Naive B cell (primary cell): ENCODE results near the gene CYP51A1. TPM values are rescaled to one million over a fixed set of nuclear protein-coding genes. Genes with fewer than 3 reads are reported as not detected.
"Not testable (repeated sequence)": the region's sequence is repeated elsewhere in the genome, so short reads cannot be mapped to it uniquely, and the experiment has no call there.

Experiments
- ATAC-seq, 2 donors: fragments of 150-1000 bp; cut with Tn5 transposase; 2 replicates each; pipeline ENCODE4 v1.10.0; 2021; ENCODE audit warnings: low read depth in 2 of 2, mild to moderate bottlenecking in 2 of 2, moderate library complexity in 2 of 2
- DNase-seq: peaks from one replicate; pipeline ENCODE4 v3.0.0; 2022
- H3K27ac Mint-ChIP-seq, 6 donors: one replicate each; pipeline ENCODE4 v1.8.0; 2020 to 2022; ENCODE audit warnings: mild to moderate bottlenecking in 6 of 6, mixed read lengths in 6 of 6, moderate library complexity in 5 of 6, inconsistent platforms in 2 of 6
- H3K27me3 Mint-ChIP-seq, 3 donors: one replicate each; pipeline ENCODE4 v1.8.0; 2021 to 2022; ENCODE audit warnings: mixed read lengths in 3 of 3, mild to moderate bottlenecking in 1 of 3
- H3K36me3 Mint-ChIP-seq, 2 donors: one replicate each; pipeline ENCODE4 v1.8.0; 2020 to 2022; ENCODE audit warnings: mixed read lengths in 2 of 2, inconsistent platforms in 1 of 2, mild to moderate bottlenecking in 1 of 2
- H3K4me1 Mint-ChIP-seq, 3 donors: one replicate each; pipeline ENCODE4 v1.8.0; 2020 to 2022; ENCODE audit warnings: mixed read lengths in 3 of 3, inconsistent platforms in 1 of 3, mild to moderate bottlenecking in 1 of 3, moderate library complexity in 1 of 3
- H3K4me3 Mint-ChIP-seq, 8 donors: one replicate each; pipeline ENCODE4 v1.8.0; 2020 to 2022; ENCODE audit warnings: mild to moderate bottlenecking in 8 of 8, mixed read lengths in 8 of 8, moderate library complexity in 8 of 8, inconsistent platforms in 2 of 8
- H3K9me3 Mint-ChIP-seq, 7 donors: one replicate each; pipeline ENCODE4 v1.8.0; 2020 to 2022; ENCODE audit warnings: mixed read lengths in 7 of 7, mild to moderate bottlenecking in 5 of 7, inconsistent platforms in 2 of 7, moderate library complexity in 1 of 7
- polyA plus RNA-seq, 6 donors: library from polyadenylated mRNA; unstranded; fragments of 300-500 nt; fragmentation: Illumina TruSeq; gene quantifications; one replicate each; pipeline ENCODE4 v1.2.3, GENCODE V29; 2021; ENCODE audit warnings: low read depth in 6 of 6

The CYP51A1 gene
- polyA plus RNA-seq, 6 donors from 2014 or later, result 9.1 to 28.8 (median 15.6) TPM

DNA sequence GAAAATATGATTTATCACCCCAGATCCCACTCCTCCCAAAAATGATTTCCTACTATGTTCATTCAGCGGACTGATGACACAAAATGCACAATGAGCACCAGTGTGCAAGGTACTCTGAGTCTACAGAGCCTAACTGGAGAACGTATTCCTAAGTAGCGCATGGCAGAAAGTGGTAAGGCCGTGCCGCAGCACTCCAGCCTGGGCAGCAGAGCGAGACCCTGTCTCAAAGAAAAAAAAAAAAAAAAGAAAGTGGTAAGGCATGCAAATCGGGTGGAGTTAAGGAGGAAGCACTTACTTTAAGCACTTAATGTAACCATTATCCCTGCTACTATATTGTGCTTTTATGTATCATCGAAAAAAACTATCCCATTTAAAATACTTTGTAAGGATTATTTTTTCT lies 25.5 kb downstream of the CYP51A1 start:
- Mint-ChIP-seq H3K4me1 (peaks cover 0 to 12% (median 9%) of the 10 kb centered on the region in 3 donors), H3K36me3 (peaks cover 12 to 13% of the 10 kb centered on the region in 2 donors), H3K4me3 (no peak overlapping the region), H3K27ac (peak overlapping the region in 2 of 6 donors; percentile 61 to 83), H3K27me3 (no peaks in the 10 kb centered on the region), H3K9me3 (no peaks in the 10 kb centered on the region)
- ATAC-seq, result peak; percentile 37 to 42
- no peak for DNase-seq

DNA sequence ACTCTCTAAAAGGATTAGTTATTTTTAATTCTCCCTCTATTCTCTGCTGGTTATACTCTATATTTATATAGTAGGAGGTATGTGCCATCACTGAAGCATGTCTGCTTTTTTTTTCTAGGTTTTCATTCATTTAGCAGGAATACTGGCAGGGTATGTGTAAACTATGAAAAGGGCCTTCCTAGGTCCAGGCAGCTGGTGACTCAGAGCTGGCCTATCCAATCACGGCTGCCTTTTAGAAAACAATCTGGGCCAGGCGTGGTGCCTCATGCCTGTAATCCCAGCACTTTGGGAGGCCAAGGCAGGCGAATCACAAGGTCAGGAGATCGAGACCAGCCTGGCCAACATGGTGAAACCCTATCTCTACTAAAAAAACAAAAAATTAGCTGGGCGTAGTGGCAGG lies 31.4 kb downstream of the CYP51A1 start:
- H3K4me1 Mint-ChIP-seq, H3K9me3 Mint-ChIP-seq, H3K27me3 Mint-ChIP-seq, DNase-seq, ATAC-seq, H3K4me3 Mint-ChIP-seq: not testable (repeated sequence)
- Mint-ChIP-seq H3K27ac (peak overlapping the region in 1 of 6 donors; percentile 55), H3K36me3 (peaks cover 32% of the 10 kb centered on the region in 2 donors)

DNA sequence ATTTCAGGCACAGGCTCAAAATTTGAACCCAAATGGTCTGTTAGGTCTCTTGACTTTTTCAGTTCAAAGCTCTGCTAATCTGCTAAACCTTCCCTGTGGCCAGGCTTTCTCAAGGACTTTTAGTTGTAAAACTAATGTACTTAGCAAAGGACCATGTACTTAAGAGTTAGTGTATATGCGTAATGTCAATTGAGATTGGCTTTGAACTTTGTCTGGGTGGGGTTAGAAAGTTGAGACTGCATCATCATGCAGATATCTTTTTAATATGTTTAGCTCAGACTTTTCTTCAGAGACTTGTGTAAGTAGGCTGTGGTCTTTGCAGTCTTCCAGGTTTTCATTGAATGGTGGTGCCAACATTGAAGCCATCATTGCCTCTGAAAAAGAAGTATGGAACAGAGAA lies 33.7 kb downstream of the CYP51A1 start:
- Mint-ChIP-seq H3K4me1 (no peaks in the 10 kb centered on the region), H3K27ac (no peak overlapping the region)

DNA sequence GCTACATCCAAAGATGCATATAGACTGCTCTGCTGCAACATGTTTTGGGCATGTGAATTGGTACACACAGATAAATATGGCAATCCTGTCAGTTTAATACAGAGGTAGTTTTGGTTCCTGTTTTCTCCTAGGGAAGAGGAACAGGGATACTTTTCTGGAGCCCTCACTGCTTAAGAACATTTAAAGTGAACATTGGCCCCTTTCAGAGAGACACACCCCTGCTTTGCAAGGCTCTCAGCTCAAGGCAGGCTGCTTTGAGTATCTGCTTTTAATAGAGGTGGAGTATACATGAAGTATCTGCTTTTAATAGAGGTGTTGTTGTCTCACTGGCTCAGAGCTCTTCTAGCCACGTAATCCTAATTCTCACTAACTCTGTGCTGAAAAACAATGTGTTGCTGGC lies 38.9 kb downstream of the CYP51A1 start:
- peak overlapping the region in 1 of 6 donors; percentile 32 for H3K27ac Mint-ChIP-seq
- DNase-seq (no peak), ATAC-seq (no peak)
- H3K27me3 Mint-ChIP-seq, result no peaks in the 10 kb centered on the region
- H3K36me3 Mint-ChIP-seq, result peaks cover 35 to 39% of the 10 kb centered on the region in 2 donors
- H3K9me3 Mint-ChIP-seq, result peaks cover 0 to 1% (median 0%) of the 10 kb centered on the region in 7 donors
- no peaks in the 10 kb centered on the region for H3K4me1 Mint-ChIP-seq
- no peak overlapping the region for H3K4me3 Mint-ChIP-seq

More for the DNA sequence above, 33.7 kb downstream of the CYP51A1 start:
- Mint-ChIP-seq H3K9me3 (no peaks in the 10 kb centered on the region), H3K27me3 (no peaks in the 10 kb centered on the region), H3K36me3 (peaks cover 41 to 44% of the 10 kb centered on the region in 2 donors), H3K4me3 (no peak overlapping the region)
- ATAC-seq, result no peak
- no peak for DNase-seq

DNA sequence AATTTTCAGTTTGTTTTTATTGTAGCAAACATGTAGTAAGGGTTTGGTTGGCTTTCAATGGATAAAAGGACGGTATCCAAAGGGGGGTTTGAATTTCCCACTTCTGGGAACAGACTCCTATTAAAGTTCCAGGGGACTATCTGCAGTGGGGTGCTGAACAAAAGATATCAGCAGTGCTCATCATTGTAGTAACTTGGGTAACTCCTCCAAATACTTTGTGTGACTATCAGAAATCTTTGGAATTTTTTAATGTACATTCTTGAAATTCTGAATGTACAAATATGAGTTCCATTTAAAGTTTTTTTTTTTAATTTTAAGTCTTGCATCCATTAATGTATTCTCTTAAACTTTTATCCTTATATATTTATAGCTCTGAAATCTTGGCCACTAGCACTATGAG lies 42.1 kb downstream of the CYP51A1 start:
- H3K36me3 Mint-ChIP-seq, result peaks cover 35 to 41% of the 10 kb centered on the region in 2 donors
- no peak overlapping the region for H3K27ac Mint-ChIP-seq

DNA sequence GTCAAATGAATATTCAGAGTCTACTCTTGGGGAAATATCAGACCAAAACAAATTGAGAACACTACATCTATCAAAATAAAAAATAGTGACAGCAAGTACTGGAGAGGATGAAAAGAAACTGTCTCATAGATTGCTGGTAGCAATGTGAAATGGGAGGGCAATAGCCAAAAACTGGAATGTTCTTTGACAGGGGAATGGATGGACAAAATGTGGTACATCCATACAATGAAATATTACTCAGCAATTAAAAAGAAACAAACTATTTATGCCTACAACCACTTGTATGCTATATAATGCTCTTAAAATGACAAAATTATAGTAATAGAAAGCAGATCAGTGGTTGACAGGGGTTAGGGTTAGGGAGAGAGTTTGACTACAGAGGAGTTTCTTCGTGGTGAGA lies 46.0 kb downstream of the CYP51A1 start:
- H3K4me3 Mint-ChIP-seq, result no peak overlapping the region
- peaks cover 33 to 60% of the 10 kb centered on the region in 2 donors for H3K36me3 Mint-ChIP-seq
- H3K4me1 Mint-ChIP-seq, result no peaks in the 10 kb centered on the region
- H3K9me3 Mint-ChIP-seq, result peaks cover 0 to 3% (median 0%) of the 10 kb centered on the region in 7 donors
- H3K27me3 Mint-ChIP-seq, result no peaks in the 10 kb centered on the region
- ATAC-seq, result no peak
- no peak overlapping the region for H3K27ac Mint-ChIP-seq
- DNase-seq, result no peak

More for the DNA sequence above, 42.1 kb downstream of the CYP51A1 start:
- ATAC-seq (no peak), DNase-seq (no peak)
- Mint-ChIP-seq H3K4me1 (no peaks in the 10 kb centered on the region), H3K27me3 (no peaks in the 10 kb centered on the region), H3K4me3 (no peak overlapping the region), H3K9me3 (peaks cover 0 to 2% (median 0%) of the 10 kb centered on the region in 7 donors)

DNA sequence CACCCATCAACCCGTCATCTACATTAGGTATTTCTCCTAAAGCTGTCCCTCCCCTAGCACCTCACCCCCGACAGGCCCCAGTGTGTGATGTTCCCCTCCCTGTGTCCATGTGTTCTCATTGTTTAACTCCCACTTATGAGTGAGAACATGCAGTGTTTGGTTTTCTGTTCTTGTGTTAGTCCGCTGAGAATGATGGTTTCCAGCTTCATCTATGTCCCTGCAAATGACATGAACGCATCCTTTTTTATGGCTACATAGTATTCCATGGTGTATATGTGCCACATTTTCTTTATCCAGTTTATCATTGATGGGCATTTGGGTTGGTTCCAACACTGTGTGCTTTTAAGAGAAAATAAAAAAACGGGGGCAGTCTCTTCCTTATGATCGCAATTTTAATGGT lies 50.4 kb downstream of the CYP51A1 start:
- ATAC-seq, H3K27me3 Mint-ChIP-seq, H3K27ac Mint-ChIP-seq, H3K4me1 Mint-ChIP-seq, H3K4me3 Mint-ChIP-seq, DNase-seq, H3K9me3 Mint-ChIP-seq: not testable (repeated sequence)
- H3K36me3 Mint-ChIP-seq, result peaks cover 31 to 55% of the 10 kb centered on the region in 2 donors

DNA sequence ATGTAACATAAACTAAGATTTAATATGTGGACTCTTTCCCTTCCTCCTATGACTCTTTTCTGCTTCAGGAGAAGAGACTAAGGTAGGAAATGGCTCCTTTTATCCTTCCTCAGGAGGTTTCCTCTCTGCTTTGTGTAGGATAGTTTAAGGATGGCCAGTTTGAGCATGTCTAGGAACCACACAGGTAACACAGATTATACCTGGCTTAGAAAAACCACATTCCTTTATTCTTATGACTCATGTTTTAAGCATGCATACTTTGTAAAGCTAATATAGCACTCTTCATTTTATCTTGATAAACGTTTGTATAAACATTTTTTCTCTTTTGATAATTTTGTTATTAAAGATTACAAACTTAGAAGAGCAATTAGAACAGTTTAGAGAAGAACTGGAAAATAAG lies 57.8 kb downstream of the CYP51A1 start:
- Mint-ChIP-seq H3K27me3 (no peaks in the 10 kb centered on the region), H3K4me1 (no peaks in the 10 kb centered on the region), H3K9me3 (no peaks in the 10 kb centered on the region), H3K4me3 (peak overlapping the region in 1 of 8 donors; percentile 29), H3K36me3 (peaks cover 25 to 31% of the 10 kb centered on the region in 2 donors), H3K27ac (peak overlapping the region in 1 of 6 donors; percentile 81)
- DNase-seq (no peak), ATAC-seq (no peak)

DNA sequence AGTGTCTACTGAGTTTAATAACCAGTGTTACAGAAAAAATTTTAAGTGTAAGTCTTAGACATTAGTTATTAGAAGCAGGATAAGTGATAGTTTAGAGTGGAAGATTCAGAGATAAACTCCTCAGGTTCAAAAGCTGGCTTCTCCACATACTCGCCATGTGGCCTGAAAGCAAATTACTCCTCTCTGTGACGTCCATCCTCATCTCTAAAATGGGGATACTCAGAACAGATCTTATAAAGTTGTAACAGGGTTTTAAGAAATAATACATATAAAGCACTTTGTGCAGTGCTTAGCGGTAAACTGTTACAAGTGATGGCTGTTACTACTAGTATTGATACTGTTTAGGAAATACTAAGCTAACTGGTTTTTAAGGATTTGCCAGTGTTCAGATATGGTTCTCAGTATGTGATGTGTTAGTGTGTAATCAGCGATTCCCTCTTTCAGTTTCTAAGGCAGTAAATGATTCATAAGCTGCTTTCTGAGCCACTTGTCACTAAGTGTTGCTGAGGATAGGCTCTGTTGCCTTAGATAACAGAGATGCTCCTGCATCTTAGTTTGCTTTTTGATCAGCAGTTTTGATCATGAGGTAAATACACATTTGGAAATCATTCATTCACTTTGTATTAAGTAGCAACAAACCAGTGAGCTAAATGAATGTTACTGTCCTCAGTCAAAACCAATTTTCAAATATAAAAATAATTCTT lies 58.7 kb downstream of the CYP51A1 start:
- no peaks in the 10 kb centered on the region for H3K27me3 Mint-ChIP-seq
- peaks cover 25 to 39% of the 10 kb centered on the region in 2 donors for H3K36me3 Mint-ChIP-seq
- DNase-seq (no peak), ATAC-seq (no peak)
- H3K4me3 Mint-ChIP-seq, result no peak overlapping the region
- H3K9me3 Mint-ChIP-seq, result no peaks in the 10 kb centered on the region
- no peaks in the 10 kb centered on the region for H3K4me1 Mint-ChIP-seq
- H3K27ac Mint-ChIP-seq, result no peak overlapping the region

DNA sequence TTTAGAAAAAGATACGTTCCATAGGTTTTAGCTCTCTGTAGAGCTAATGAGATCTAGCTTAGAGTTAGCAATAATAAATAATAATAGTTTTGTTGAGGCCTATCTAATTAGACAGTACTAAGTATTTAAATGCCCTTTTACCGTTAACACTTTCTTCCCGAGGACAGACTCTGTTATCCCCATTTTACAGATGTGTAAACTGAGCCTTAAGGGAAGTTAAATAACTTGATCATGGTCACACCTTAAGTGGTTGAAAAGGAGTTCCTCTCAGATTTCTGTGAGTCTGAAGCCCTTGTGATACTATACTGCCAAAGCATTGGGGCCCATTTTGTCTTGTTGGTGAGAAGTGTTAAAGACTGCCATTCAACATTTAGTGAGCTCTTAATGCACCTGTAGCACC lies 61.6 kb downstream of the CYP51A1 start:
- DNase-seq (no peak), ATAC-seq (no peak)
- Mint-ChIP-seq H3K36me3 (peaks cover 29 to 30% of the 10 kb centered on the region in 2 donors), H3K27ac (no peak overlapping the region), H3K9me3 (no peaks in the 10 kb centered on the region), H3K4me1 (no peaks in the 10 kb centered on the region), H3K4me3 (no peak overlapping the region), H3K27me3 (no peaks in the 10 kb centered on the region)

DNA sequence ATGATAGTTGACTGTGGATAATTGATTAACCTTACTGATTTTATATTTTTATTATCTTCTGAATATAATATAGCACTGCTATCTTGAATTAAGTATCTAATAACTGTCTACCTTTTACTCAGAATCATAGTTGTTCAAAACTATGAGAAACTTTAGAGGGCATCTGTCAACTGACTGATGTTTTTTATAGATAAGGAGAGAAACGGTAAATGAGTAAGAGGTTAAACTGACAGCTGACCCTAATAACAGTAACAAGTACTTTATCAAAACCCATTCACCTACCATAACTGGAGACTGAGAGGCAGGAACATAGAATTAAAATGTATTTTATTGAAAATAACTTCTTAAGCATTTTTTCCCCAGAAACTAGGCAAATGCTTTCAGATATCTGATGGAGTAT lies 62.2 kb downstream of the CYP51A1 start:
- H3K4me1 Mint-ChIP-seq, result no peaks in the 10 kb centered on the region
- H3K4me3 Mint-ChIP-seq, result no peak overlapping the region
- H3K9me3 Mint-ChIP-seq, result no peaks in the 10 kb centered on the region
- no peaks in the 10 kb centered on the region for H3K27me3 Mint-ChIP-seq
- ATAC-seq (no peak), DNase-seq (no peak)
- H3K27ac Mint-ChIP-seq, result no peak overlapping the region
- peaks cover 35 to 36% of the 10 kb centered on the region in 2 donors for H3K36me3 Mint-ChIP-seq

DNA sequence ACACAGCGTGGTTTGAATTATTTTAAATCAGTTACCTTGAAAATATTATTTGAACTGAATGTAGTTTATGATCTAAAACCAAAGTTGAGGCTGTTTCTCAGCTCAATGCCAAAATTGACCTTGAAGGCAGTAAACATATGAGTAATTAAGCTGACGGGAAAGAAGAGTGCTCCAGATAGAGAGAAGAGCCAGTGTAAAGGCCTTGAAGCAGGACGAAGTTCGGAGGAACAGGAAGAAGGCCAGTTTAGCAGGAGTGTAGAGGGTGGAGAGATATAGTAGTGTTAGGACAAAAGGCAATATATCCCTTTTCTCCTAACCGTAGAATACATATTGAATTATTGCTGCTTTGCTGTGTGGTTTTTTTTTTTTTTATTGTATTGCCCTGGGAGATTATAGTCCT lies 63.2 kb downstream of the CYP51A1 start:
- H3K27ac Mint-ChIP-seq, result no peak overlapping the region
- no peak overlapping the region for H3K4me3 Mint-ChIP-seq
- no peaks in the 10 kb centered on the region for H3K9me3 Mint-ChIP-seq
- ATAC-seq (no peak), DNase-seq (no peak)
- H3K27me3 Mint-ChIP-seq, result no peaks in the 10 kb centered on the region
- H3K4me1 Mint-ChIP-seq, result no peaks in the 10 kb centered on the region
- peaks cover 38 to 42% of the 10 kb centered on the region in 2 donors for H3K36me3 Mint-ChIP-seq

DNA sequence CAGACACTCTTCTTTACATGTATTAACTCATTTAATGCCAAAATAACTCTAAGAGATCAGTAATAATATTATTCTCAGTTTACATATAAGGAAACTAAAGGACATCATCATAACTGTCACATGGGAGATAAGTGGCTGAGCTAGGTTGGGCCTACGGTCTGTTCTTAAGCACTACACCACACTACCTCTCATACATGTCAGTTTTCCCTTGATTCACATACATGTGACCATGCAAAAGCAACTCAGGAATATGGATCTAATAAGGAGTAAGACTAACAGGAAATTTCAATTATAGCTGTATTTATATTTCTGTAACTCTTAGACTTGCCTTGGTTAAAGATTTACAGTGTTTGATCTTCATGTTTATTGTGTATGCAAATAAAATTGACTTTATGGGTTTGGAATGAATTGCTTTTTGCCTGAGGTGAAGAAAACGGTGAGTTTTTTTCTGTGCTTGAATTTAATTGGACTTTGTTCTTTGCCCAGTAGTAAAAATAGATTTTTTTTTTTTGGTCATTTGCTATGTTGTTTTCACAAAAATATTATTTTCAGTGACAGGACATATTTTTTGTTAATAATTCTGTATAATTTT lies 69.7 kb downstream of the CYP51A1 start:
- H3K36me3 Mint-ChIP-seq, result peaks cover 31 to 32% of the 10 kb centered on the region in 2 donors
- H3K27ac Mint-ChIP-seq, result no peak overlapping the region
- ATAC-seq (no peak), DNase-seq (no peak)
- H3K4me3 Mint-ChIP-seq, result no peak overlapping the region
- H3K4me1 Mint-ChIP-seq, result no peaks in the 10 kb centered on the region
- no peaks in the 10 kb centered on the region for H3K9me3 Mint-ChIP-seq
- no peaks in the 10 kb centered on the region for H3K27me3 Mint-ChIP-seq
